GM19467 (cell line): ENCODE results near the gene SMIM28.
"Not testable (repeated sequence)": the region's sequence is repeated elsewhere in the genome, so short reads cannot be mapped to it uniquely, and the experiment has no call there.

ENCODE experiments used
- ATAC-seq: cut with Tn5 transposase; IDR thresholded peaks from one replicate; pipeline ENCODE4 v1.9.1; 2021; ENCODE audit warnings: mild to moderate bottlenecking, moderate library complexity; ENCODE audit not compliant: unreplicated experiment

Gene SMIM28

GRCh38 chr6:138377844-138378243 is at the start of gene SMIM28:
SMIM28 (plus strand) TSS chr6:138377905; CDS start chr6:138378073, 168 bp downstream.
- ATAC-seq, result no peak

GRCh38 chr6:138328210-138328609 is 49.5 kb upstream of the SMIM28 start:
- ATAC-seq, result no peak

- no peak for ATAC-seq
Observed at GRCh38 chr6:138330763-138331162, 46.9 kb upstream of the SMIM28 start.

GRCh38 chr6:138331444-138331843 is 46.3 kb upstream of the SMIM28 start:
- no peak for ATAC-seq

GRCh38 chr6:138331984-138332383 is 45.7 kb upstream of the SMIM28 start:
- ATAC-seq, result no peak

GRCh38 chr6:138334000-138334399 is 43.7 kb upstream of the SMIM28 start:
- no peak for ATAC-seq

- no peak for ATAC-seq
Observed at GRCh38 chr6:138334963-138335362, 42.7 kb upstream of the SMIM28 start.

GRCh38 chr6:138336221-138336620 is 41.5 kb upstream of the SMIM28 start:
- no peak for ATAC-seq

- no peak for ATAC-seq
Observed at GRCh38 chr6:138337076-138337475, 40.6 kb upstream of the SMIM28 start.

- ATAC-seq, result no peak
Observed at GRCh38 chr6:138339024-138339423, 38.7 kb upstream of the SMIM28 start.

GRCh38 chr6:138341176-138341575 is 36.5 kb upstream of the SMIM28 start:
- no peak for ATAC-seq

GRCh38 chr6:138343112-138343511 is 34.6 kb upstream of the SMIM28 start:
- ATAC-seq, result no peak

GRCh38 chr6:138345565-138346285 is 32.0 kb upstream of the SMIM28 start:
- no peak for ATAC-seq

GRCh38 chr6:138346302-138347195 is 31.2 kb upstream of the SMIM28 start:
- ATAC-seq, result no peak

- no peak for ATAC-seq
Observed at GRCh38 chr6:138347864-138348263, 29.8 kb upstream of the SMIM28 start.

GRCh38 chr6:138349891-138350290 is 27.8 kb upstream of the SMIM28 start:
- ATAC-seq, result no peak

GRCh38 chr6:138357928-138358327 is 19.8 kb upstream of the SMIM28 start:
- ATAC-seq, result no peak

- ATAC-seq, result not testable (repeated sequence)
Observed at GRCh38 chr6:138368684-138369083, 9.0 kb upstream of the SMIM28 start.

- no peak for ATAC-seq
Observed at GRCh38 chr6:138370631-138371451, 6.9 kb upstream of the SMIM28 start.

- no peak for ATAC-seq
Observed at GRCh38 chr6:138371452-138371711, 6.3 kb upstream of the SMIM28 start.

- no peak for ATAC-seq
Observed at GRCh38 chr6:138371720-138372119, 6.0 kb upstream of the SMIM28 start.
